GM19238 (cell line): ENCODE results near the gene ARMC5.
"Not testable (repeated sequence)": the region's sequence is repeated elsewhere in the genome, so short reads cannot be mapped to it uniquely, and the experiment has no call there.

Source experiments
- DNase-seq: peaks from one replicate; pipeline ENCODE4 v3.0.0; 2011; ENCODE audit warnings: low spot score; ENCODE audit not compliant: insufficient read length

ARMC5 gene, protein sequence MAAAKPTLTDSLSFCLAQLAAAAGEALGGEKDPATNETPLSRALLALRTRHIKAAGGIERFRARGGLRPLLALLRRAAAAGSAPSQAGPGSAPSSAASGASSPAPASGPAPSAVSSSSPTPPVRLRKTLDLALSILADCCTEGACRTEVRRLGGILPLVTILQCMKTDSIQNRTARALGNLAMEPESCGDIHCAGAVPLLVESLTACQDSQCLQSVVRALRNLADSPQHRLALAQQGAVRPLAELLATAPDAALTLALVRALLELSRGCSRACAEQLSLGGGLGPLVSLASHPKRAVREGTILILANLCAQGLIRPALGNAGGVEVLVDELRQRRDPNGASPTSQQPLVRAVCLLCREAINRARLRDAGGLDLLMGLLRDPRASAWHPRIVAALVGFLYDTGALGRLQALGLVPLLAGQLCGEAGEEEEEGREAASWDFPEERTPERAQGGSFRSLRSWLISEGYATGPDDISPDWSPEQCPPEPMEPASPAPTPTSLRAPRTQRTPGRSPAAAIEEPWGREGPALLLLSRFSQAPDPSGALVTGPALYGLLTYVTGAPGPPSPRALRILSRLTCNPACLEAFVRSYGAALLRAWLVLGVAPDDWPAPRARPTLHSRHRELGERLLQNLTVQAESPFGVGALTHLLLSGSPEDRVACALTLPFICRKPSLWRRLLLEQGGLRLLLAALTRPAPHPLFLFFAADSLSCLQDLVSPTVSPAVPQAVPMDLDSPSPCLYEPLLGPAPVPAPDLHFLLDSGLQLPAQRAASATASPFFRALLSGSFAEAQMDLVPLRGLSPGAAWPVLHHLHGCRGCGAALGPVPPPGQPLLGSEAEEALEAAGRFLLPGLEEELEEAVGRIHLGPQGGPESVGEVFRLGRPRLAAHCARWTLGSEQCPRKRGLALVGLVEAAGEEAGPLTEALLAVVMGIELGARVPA

GRCh38 chr16:31458844-31459686, at the start of gene ARMC5:
Gene ARMC5, plus strand, starts transcription at chr16:31459501. Its CDS starts 24 bp downstream, at chr16:31459525.
- DNase-seq = peak; percentile 74

DNA sequence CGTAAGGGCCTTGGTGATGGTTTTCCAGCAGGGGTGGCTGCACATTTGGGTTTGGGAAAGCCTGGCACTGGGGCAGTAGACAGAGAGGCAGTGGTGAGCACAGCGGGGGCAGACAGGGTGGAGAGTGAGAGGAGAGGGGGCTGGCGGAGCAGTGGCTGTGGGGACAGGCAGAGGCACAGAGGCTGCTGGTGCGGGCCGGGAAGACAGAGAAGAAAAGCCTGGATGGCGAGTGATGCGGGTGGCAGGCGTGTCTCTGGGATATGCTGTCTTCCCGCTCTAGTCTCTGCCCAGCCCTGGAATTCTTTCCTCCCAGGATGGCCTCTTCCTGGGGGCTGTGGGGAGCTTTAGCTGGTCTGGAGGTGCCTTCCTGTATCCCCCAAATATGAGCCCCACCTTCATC, 49.2 kb upstream of the ARMC5 start:
- no peak for DNase-seq

DNA sequence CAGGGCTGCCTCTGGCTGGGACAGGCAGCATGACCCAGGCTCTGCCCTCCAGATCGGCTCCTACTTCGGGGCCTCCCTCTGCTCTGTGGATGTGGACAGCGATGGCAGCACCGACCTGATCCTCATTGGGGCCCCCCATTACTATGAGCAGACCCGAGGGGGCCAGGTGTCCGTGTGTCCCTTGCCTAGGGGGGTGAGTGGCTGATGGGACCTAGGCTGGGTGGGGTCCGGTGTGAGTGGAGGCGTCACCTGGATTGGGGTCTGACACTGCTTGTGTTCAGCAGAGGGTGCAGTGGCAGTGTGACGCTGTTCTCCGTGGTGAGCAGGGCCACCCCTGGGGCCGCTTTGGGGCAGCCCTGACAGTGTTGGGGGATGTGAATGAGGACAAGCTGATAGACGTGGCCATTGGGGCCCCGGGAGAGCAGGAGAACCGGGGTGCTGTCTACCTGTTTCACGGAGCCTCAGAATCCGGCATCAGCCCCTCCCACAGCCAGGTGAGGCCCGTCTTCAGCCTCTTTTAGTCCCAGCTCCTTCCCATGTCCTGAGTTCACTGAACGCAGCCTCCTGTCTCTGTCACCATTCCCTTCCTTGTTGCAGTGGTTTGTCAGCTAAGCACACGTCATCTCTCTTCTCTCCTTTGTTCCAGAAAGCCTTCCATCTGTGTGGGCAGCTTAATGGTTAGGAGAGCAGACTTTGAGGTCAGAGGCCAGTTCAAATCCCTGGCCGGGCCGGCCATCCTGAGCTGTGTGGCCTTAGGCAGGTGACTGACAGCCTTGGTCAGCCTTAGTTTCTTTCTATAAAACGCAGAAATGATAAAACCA, 48.1 kb upstream of the ARMC5 start:
- no peak for DNase-seq

DNA sequence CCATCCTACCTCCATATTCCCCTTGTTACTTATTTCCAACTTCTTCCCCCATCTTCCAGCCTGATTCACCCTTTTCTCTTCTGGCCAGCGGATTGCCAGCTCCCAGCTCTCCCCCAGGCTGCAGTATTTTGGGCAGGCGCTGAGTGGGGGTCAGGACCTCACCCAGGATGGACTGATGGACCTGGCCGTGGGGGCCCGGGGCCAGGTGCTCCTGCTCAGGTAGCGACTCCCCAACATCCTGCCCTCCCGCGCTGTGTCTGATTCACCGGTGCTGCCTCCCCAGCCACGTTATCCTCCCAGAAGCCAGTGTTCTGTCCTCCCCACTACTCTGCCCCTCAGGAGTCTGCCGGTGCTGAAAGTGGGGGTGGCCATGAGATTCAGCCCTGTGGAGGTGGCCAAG, 46.6 kb upstream of the ARMC5 start:
- no peak for DNase-seq

- DNase-seq = no peak
These were observed 45.9 kb upstream of the ARMC5 start for GRCh38 chr16:31413381-31413780.

DNA sequence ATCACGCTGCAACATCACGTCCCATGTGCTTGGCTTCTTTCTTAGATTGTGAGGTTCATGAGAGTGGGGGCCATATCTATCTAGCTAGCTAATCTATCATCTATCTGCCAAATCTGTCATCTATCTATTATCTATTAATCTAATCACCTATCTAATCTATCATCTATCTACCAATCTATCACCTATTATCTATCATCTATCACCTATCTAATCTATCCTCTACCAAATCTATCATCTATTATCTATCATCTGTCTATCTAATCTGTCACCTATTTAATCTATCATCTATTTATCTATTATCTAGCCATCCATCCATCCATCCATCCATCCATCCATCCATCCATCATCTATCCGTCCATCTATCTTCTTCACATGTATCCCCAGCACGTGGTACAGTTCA, 45.4 kb upstream of the ARMC5 start:
- no peak for DNase-seq

DNA sequence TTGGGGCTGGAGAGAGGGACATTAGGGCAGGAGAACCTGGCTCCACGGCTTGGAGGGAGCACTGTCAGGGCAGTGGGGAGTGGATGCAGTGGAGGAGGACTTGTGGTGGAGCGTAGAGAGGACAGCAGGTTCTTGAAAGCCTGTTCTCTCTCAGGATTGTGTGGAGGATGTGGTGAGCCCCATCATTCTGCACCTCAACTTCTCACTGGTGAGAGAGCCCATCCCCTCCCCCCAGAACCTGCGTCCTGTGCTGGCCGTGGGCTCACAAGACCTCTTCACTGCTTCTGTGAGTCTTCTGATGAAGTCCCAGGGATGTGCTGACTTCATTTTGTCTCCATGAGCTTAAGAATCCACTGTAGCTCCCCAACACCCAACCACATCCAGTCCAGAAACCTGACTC, 44.6 kb upstream of the ARMC5 start:
- no peak for DNase-seq

- no peak for DNase-seq
These were observed 42.9 kb upstream of the ARMC5 start for GRCh38 chr16:31416371-31416770.

DNA sequence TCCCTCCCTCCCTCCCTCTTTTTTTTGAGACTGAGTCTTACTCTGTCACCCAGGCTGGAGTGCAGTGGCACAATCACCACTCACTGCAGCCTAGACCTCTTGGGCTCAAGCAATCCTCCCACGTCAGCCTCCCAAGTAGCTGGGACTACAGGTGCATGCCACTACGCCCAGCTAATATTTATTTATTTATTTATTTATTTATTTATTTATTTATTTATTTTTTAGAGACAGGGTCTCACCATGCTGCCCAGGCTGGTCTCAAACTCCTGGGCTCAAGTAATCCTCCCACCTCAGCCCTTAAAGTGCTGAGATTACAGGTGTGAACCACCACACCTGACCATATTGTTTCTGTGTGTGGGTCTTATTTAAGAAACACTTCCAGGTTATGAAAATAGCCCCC, 42.3 kb upstream of the ARMC5 start:
- DNase-seq = not testable (repeated sequence)

DNA sequence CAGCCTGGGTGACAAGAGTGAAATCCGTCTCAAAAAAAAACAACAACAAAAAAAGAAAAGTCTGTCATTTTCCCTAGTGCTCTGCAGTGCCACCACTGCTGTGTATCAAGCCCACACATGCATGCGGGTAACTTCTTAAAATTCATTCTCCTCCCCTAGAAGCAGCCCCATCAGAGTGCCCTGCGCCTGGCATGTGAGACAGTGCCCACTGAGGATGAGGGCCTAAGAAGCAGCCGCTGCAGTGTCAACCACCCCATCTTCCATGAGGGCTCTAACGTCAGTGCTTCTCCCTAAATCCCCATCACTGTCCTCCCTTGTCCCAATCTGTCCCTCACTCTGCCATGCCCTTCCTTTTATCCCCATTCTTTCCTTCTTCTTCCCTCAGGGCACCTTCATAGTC, 41.4 kb upstream of the ARMC5 start:
- no peak for DNase-seq

GRCh38 chr16:31420037-31420436, 39.3 kb upstream of the ARMC5 start:
- DNase-seq = no peak

DNA sequence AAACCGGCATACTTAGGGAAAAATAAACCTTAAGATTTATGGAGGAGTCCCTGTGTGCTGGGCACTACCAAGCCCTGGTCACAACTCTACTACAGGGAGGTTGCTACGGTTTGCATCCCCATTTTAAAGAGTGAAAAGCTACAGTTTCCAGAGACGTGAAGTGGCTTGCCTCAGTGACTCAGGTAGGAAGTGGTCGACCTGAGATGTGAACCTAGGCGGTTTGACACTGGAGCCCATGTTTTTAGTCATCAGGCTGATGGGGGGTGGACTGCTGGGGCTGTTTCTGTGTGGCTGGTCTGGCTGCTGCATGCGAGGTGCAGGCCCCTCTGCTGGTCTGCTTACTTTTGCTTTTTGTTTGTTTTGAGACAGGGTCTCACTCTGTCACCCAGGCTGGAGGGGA, 37.7 kb upstream of the ARMC5 start:
- no peak for DNase-seq

GRCh38 chr16:31423241-31423640, 36.1 kb upstream of the ARMC5 start:
- DNase-seq = no peak

GRCh38 chr16:31423801-31424200, 35.5 kb upstream of the ARMC5 start:
- DNase-seq = no peak

GRCh38 chr16:31427441-31428278, 31.6 kb upstream of the ARMC5 start:
- no peak for DNase-seq

GRCh38 chr16:31428279-31428597, 31.1 kb upstream of the ARMC5 start, which contains the start of gene COX6A2:
Gene COX6A2, minus strand, starts transcription at chr16:31428360. Its CDS starts 35 bp downstream, at chr16:31428325.
- no peak for DNase-seq

GRCh38 chr16:31428638-31429247, 30.6 kb upstream of the ARMC5 start:
- DNase-seq = no peak

GRCh38 chr16:31429314-31429713, 30.0 kb upstream of the ARMC5 start:
- DNase-seq = no peak

DNA sequence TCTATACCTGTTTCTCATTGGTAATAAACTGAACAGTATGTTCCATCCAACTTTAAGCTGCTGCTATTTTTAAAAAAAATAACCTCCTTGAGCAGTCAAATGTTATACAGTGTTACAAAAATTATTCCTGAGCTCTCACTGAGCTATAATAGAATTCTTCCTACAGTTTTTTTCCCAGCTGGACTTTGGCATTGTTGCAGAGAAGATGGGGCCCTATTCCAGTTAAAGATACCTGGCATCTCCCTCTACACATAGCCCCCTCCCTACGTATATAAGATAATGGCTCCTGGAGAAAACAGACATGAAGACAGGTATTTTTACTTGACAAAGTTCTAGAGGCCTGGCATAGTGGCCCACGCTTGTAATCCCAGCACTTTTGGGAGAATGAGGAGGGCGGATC, 29.5 kb upstream of the ARMC5 start:
- DNase-seq = no peak
